ENCODE measurements around the gene KRTAP4-9. TPM values are rescaled to one million over a fixed set of nuclear protein-coding genes. Genes with fewer than 3 reads are reported as not detected.
A peak's percentile ranks its signal among the peaks of the same experiment; 100 is the strongest.
"Not testable (repeated sequence)": the region's sequence is repeated elsewhere in the genome, so short reads cannot be mapped to it uniquely, and the experiment has no call there.

Gene KRTAP4-9
- total RNA-seq, 6 experiments from 2014 or later: 0.85 to 0.90 TPM; not detected in 4

DNA sequence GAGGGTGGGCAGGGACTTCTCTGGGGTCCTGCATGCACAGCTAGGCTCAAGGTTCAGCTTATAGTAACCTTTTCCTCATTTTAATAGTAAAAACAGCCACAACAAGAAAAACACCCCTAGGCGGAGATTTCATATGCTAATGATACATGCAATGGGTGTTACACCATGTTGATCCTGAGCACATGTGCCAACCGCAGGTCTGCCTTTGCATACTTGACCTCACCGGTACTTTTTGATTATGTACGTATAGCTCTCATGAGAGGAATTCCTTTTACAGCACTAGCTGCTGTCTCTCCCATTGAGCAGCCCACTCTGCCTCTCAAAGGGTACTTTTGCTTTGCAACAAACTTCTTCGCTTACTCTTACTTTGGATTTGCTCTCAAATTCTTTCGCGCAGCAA, 9.1 kb upstream of the KRTAP4-9 start:
- Mint-ChIP-seq H3K27me3 (ENCODE audit: insufficient read depth) (no peaks in the 10 kb centered on the region), H3K36me3 (ENCODE audit: low read depth) (peaks cover 7% of the 10 kb centered on the region; the same call in 1 of the 2 replicates), H3K27ac (no peak overlapping the region), H3K9me3 (peaks cover 8% of the 10 kb centered on the region), H3K4me3 (no peak overlapping the region), H3K4me1 (ENCODE audit: low read depth) (peaks cover 61% of the 10 kb centered on the region)
- DNase-seq: no peak
- TF ChIP-seq, protein P1, sequence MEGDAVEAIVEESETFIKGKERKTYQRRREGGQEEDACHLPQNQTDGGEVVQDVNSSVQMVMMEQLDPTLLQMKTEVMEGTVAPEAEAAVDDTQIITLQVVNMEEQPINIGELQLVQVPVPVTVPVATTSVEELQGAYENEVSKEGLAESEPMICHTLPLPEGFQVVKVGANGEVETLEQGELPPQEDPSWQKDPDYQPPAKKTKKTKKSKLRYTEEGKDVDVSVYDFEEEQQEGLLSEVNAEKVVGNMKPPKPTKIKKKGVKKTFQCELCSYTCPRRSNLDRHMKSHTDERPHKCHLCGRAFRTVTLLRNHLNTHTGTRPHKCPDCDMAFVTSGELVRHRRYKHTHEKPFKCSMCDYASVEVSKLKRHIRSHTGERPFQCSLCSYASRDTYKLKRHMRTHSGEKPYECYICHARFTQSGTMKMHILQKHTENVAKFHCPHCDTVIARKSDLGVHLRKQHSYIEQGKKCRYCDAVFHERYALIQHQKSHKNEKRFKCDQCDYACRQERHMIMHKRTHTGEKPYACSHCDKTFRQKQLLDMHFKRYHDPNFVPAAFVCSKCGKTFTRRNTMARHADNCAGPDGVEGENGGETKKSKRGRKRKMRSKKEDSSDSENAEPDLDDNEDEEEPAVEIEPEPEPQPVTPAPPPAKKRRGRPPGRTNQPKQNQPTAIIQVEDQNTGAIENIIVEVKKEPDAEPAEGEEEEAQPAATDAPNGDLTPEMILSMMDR (IDR thresholded peaks at IDR 0.05): no peak

DNA sequence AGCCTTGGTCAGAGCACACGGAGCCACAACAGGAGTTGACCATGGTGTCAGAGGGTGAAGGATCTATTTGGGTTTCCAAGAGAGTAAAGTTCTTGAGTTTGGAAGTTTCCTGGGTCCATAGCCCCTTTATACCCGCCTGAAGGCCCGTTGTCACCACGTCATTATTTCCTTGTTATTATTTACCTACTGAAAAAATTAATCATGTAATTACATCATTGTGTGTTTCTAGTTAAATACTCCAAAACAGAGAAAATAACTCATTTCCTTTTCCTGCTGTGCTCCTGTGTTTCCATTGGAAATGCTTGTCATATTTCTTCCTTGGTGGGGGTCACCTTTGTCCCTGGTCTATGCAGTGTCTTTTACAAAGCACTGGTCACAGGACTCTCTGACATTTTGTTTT, 7.1 kb upstream of the KRTAP4-9 start, which contains the start of gene KRTAP4-8:
TSS of gene KRTAP4-8 (minus strand) at position 101 of the 400 bp plus-strand sequence. CDS start at position 43, 58 bp downstream.
- TF ChIP-seq, protein P1 (IDR thresholded peaks at IDR 0.05): no peak
- H3K4me3 Mint-ChIP-seq: peak within 1 kb of the TSS; percentile 16
- DNase-seq: no peak
- no peaks in the 10 kb centered on the region for H3K27me3 Mint-ChIP-seq (ENCODE audit: insufficient read depth)
- H3K9me3 Mint-ChIP-seq: peaks cover 3% of the 10 kb centered on the region
- H3K27ac Mint-ChIP-seq: peak within 1 kb of the TSS; percentile 87
- peaks cover 77% of the 10 kb centered on the region for H3K4me1 Mint-ChIP-seq (ENCODE audit: low read depth)
- H3K36me3 Mint-ChIP-seq (ENCODE audit: low read depth): peaks cover 3% of the 10 kb centered on the region; the same call in 1 of the 2 replicates

DNA sequence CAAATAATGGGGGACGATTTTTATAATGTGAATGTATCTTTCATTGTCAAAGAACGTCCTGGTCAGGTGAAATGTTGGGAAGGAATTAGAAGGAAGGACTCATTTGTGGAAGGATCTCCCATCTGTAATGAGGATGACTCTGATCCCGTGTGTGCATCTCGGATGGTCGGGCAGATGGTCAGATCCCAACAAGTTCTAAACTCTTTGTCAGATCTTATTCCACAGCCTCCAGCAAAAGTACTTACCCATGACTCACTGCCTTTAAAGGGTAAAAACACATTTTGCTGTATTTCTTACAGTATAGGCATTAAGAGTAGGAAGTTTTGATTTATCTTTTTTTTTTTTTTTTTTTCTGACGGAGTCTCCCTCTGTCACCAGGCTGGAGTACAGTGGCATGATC, 6.7 kb upstream of the KRTAP4-9 start:
- Mint-ChIP-seq H3K27ac (peak overlapping the region; percentile 87), H3K9me3 (no peaks in the 10 kb centered on the region), H3K27me3 (ENCODE audit: insufficient read depth) (no peaks in the 10 kb centered on the region), H3K4me3 (peak overlapping the region; percentile 16), H3K4me1 (ENCODE audit: low read depth) (peaks cover 81% of the 10 kb centered on the region), H3K36me3 (ENCODE audit: low read depth) (no peaks in the 10 kb centered on the region)
- DNase-seq: peak; percentile 82
- TF ChIP-seq, protein P1 (IDR thresholded peaks at IDR 0.05): no peak

DNA sequence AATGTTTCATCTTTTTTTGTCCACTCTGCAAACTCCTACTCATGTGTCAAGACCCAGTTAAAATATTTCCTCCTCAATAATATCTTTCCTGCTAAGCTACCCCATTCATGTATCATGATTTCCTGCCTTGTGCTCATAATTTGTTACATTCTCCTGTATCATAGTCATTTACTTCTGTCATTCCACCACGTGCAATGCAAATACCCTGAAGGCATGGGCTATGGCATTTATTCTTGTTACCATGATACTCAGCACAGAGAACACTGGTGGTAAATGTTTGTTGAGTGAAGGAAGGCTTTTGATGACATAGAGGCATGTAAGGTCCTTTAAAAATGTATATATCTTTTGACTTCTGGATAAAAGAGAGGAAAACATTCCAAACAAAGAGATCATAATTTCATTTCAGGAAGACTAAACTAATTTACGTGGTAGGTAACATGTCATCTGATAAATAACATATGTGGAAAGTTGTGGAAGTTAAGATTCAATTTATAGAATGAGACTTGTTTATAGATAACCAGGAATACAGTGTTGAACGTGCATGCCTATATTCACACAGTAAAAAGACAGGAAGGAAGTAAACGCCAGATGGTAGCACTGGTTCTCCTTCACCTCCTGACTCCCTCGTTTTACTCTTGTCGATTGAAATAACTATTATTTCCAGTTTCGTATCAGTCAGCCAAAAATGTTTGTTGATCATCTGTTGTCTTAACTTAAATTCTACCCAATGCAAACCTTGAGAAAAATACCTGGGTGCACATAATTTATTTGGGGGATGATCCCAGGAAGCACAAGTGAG, 5.3 kb upstream of the KRTAP4-9 start:
- peak; percentile 99 for DNase-seq
- TF ChIP-seq, protein P1 (IDR thresholded peaks at IDR 0.05): peak; percentile 14; the same call in 1 of the 2 replicates
- peaks cover 86% of the 10 kb centered on the region for H3K4me1 Mint-ChIP-seq (ENCODE audit: low read depth)
- H3K9me3 Mint-ChIP-seq; H3K27me3 Mint-ChIP-seq (ENCODE audit: insufficient read depth); H3K36me3 Mint-ChIP-seq (ENCODE audit: low read depth): not testable (repeated sequence)
- H3K4me3 Mint-ChIP-seq: peak overlapping the region; percentile 46
- peak overlapping the region; percentile 95 for H3K27ac Mint-ChIP-seq

DNA sequence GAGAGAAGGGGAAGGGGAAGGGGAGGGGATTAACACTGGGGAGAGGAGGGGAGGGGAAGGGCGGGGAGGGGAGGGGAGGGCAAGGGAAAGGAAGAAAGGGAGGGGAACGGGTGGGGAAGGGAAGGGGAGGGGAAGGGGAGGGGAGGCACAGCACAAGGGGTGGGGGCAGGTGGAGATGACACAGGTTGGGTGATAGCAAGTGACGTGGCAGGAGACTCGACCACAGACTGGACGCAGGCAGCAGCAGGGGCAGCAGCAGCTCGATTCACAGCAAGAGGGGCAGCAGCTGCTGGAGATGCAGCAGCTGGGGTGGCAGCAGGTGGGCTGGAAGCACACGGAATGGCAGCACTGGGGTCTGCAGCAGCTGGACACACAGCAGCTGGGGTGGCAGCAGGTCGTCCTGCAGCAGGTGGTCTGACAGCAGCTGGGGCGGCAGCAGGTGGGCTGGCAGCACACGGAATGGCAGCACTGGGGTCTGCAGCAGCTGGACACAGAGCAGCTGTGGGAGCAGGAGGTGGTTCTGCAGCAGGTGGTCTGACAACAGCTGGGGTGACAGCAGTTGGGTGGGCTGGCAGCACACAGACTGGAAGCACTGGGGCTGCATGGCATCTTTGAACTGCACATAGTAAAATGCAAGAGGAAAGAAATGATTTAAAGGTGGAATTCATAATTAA, 3.5 kb upstream of the KRTAP4-9 start, which contains the start of gene KRTAP4-16:
TSS of gene KRTAP4-16 (minus strand) at position 624 of the 674 bp plus-strand sequence. CDS start at position 624, 0 bp downstream.
- DNase-seq: no peak
- TF ChIP-seq, protein P1 (IDR thresholded peaks at IDR 0.05): no peak
- H3K4me3 Mint-ChIP-seq: peak within 1 kb of the TSS; percentile 78; the same call in 1 of the 2 replicates
- H3K27ac Mint-ChIP-seq: peak within 1 kb of the TSS; percentile 95
- H3K9me3 Mint-ChIP-seq: no peaks in the 10 kb centered on the region
- H3K27me3 Mint-ChIP-seq (ENCODE audit: insufficient read depth): no peaks in the 10 kb centered on the region
- peaks cover 5% of the 10 kb centered on the region; the same call in 1 of the 2 replicates for H3K36me3 Mint-ChIP-seq (ENCODE audit: low read depth)
- peaks cover 89% of the 10 kb centered on the region for H3K4me1 Mint-ChIP-seq (ENCODE audit: low read depth)

All from HFFc6 (cell line).